Measurements from ENCODE around the gene LTBP1. TPM values are rescaled to one million over a fixed set of nuclear protein-coding genes. Genes with fewer than 3 reads are reported as not detected.

Gene LTBP1
- total RNA-seq, 2 donors from 2014 or later: 21.2 to 24.8 TPM

GRCh38 chr2:33115196-33115595, 168.4 kb downstream of the LTBP1 start:
- ATAC-seq: no peak
- DNase-seq: no peak
- intact Hi-C loops (cut with DNase I, micrococcal nuclease): no loop called here

- intact Hi-C loops (cut with DNase I, micrococcal nuclease): no loop called here
- no peak for ATAC-seq
- no peak for DNase-seq
Observed at GRCh38 chr2:33115728-33116127, 169.0 kb downstream of the LTBP1 start.

GRCh38 chr2:33116799-33117198, 170.0 kb downstream of the LTBP1 start:
- intact Hi-C loops (cut with DNase I, micrococcal nuclease): no loop called here
- ATAC-seq (no peak), DNase-seq (no peak)

GRCh38 chr2:33118651-33119050, 171.9 kb downstream of the LTBP1 start:
- intact Hi-C loops (cut with DNase I, micrococcal nuclease): no loop called here
- ATAC-seq (no peak), DNase-seq (no peak)

GRCh38 chr2:33121416-33121815, 174.7 kb downstream of the LTBP1 start:
- DNase-seq (no peak), ATAC-seq (no peak)
- intact Hi-C loops (cut with DNase I, micrococcal nuclease): no loop called here

- intact Hi-C loops (cut with DNase I, micrococcal nuclease): no loop called here
Observed at GRCh38 chr2:33121925-33122324, 175.2 kb downstream of the LTBP1 start.

GRCh38 chr2:33122726-33123125, 176.0 kb downstream of the LTBP1 start:
- no peak for DNase-seq
- ATAC-seq: no peak
- intact Hi-C loops (cut with DNase I, micrococcal nuclease): no loop called here

More at GRCh38 chr2:33121925-33122324, 175.2 kb downstream of the LTBP1 start:
- ATAC-seq (no peak), DNase-seq (no peak)

GRCh38 chr2:33123216-33123615, 176.5 kb downstream of the LTBP1 start:
- DNase-seq: no peak
- intact Hi-C loops (cut with DNase I, micrococcal nuclease): no loop called here
- ATAC-seq: no peak

- DNase-seq (no peak), ATAC-seq (no peak)
- intact Hi-C loops (cut with DNase I, micrococcal nuclease): no loop called here
Observed at GRCh38 chr2:33126552-33126951, 179.8 kb downstream of the LTBP1 start.

GRCh38 chr2:33126958-33127357, 180.2 kb downstream of the LTBP1 start:
- DNase-seq: no peak
- intact Hi-C loops (cut with DNase I, micrococcal nuclease): no loop called here
- no peak for ATAC-seq

GRCh38 chr2:33129263-33130053, 182.7 kb downstream of the LTBP1 start:
- intact Hi-C loops (cut with DNase I, micrococcal nuclease): no loop called here
- ATAC-seq (no peak), DNase-seq (no peak)

- DNase-seq: no peak
- intact Hi-C loops (cut with DNase I, micrococcal nuclease): no loop called here
Observed at GRCh38 chr2:33130054-33130447, 183.3 kb downstream of the LTBP1 start.

GRCh38 chr2:33130544-33130943, 183.8 kb downstream of the LTBP1 start:
- ATAC-seq: no peak
- intact Hi-C loops (cut with DNase I, micrococcal nuclease): no loop called here
- no peak for DNase-seq

More at GRCh38 chr2:33130054-33130447, 183.3 kb downstream of the LTBP1 start:
- no peak for ATAC-seq

GRCh38 chr2:33131111-33131510, 184.4 kb downstream of the LTBP1 start:
- ATAC-seq (no peak), DNase-seq (no peak)
- intact Hi-C loops (cut with DNase I, micrococcal nuclease): no loop called here

- intact Hi-C loops (cut with DNase I, micrococcal nuclease): no loop called here
- ATAC-seq: no peak
- no peak for DNase-seq
Observed at GRCh38 chr2:33131749-33132148, 185.0 kb downstream of the LTBP1 start.

- ATAC-seq (no peak), DNase-seq (no peak)
- intact Hi-C loops (cut with DNase I, micrococcal nuclease): no loop called here
Observed at GRCh38 chr2:33133454-33133952, 186.8 kb downstream of the LTBP1 start.

GRCh38 chr2:33134086-33134771, 187.5 kb downstream of the LTBP1 start:
- ATAC-seq: no peak
- DNase-seq: peak in 1 of 2 donors; percentile 36
- intact Hi-C loops (cut with DNase I, micrococcal nuclease): no loop called here

- DNase-seq: no peak
- no peak for ATAC-seq
- intact Hi-C loops (cut with DNase I, micrococcal nuclease): no loop called here
Observed at GRCh38 chr2:33134791-33135560, 188.2 kb downstream of the LTBP1 start.

GRCh38 chr2:33135645-33136044, 188.9 kb downstream of the LTBP1 start:
- intact Hi-C loops (cut with DNase I, micrococcal nuclease): no loop called here
- DNase-seq (no peak), ATAC-seq (no peak)

GRCh38 chr2:33136056-33136455, 189.3 kb downstream of the LTBP1 start:
- no peak for DNase-seq
- no peak for ATAC-seq
- intact Hi-C loops (cut with DNase I, micrococcal nuclease): no loop called here

Data from left colon (tissue), 2 donors.